ENCODE data around the gene DLGAP1. TPM values are rescaled to one million over a fixed set of nuclear protein-coding genes. Genes with fewer than 3 reads are reported as not detected.

The DLGAP1 gene
- total RNA-seq, 1 donor from 2014 or later: 7.7 TPM

DNA sequence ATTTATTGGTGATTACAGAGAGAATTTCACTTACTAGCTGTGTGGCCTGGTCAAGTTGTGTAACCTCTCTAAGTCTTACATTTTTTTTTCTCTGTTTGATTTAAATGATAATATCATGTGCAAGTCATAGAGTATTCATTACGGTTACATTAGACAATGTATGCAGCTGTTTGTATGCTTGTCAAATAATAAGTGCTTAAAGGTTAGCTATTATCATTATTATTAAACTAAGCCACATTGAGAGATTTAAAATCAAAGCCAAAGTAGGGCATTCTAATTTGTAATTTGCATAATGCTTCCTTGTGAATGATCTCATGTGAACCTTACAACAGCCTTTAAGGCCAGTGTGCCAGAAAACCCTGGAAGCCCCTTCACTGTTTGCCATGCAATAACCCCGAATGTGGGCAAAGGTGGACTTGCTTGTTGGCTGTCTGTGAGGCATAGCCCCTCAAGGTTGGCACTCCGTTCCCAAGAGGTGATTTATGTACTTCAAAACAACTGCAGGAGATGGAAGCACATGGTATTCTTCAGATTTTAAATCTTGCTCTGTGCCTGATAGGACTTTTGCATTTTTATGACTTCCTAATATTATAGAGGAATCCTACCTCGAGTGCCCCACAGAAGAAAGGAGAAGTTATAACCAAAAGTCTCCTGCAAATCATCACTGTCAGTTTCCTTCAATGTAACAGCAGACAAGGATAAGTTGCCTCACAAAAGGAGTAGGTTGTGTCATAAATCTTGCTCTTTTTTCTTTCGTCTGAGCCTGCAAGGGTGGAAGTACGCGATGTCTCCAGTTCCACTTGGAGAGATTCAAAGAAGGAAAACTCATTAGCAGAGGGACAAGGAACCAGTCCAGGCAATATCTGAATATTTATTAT is 733.1 kb downstream of the DLGAP1 start:
- Mint-ChIP-seq H3K27ac (ENCODE audit: unreplicated experiment) (no peak overlapping the region), H3K4me3 (ENCODE audit: unreplicated experiment) (no peak overlapping the region), H3K27me3 (ENCODE audit: low read depth) (peaks cover under 1% of the 10 kb centered on the region), H3K9me3 (ENCODE audit: low read depth) (no peaks in the 10 kb centered on the region), H3K36me3 (ENCODE audit: low read depth) (peaks cover 1% of the 10 kb centered on the region), H3K4me1 (ENCODE audit: low read depth) (no peaks in the 10 kb centered on the region)
- TF ChIP-seq, protein P1, sequence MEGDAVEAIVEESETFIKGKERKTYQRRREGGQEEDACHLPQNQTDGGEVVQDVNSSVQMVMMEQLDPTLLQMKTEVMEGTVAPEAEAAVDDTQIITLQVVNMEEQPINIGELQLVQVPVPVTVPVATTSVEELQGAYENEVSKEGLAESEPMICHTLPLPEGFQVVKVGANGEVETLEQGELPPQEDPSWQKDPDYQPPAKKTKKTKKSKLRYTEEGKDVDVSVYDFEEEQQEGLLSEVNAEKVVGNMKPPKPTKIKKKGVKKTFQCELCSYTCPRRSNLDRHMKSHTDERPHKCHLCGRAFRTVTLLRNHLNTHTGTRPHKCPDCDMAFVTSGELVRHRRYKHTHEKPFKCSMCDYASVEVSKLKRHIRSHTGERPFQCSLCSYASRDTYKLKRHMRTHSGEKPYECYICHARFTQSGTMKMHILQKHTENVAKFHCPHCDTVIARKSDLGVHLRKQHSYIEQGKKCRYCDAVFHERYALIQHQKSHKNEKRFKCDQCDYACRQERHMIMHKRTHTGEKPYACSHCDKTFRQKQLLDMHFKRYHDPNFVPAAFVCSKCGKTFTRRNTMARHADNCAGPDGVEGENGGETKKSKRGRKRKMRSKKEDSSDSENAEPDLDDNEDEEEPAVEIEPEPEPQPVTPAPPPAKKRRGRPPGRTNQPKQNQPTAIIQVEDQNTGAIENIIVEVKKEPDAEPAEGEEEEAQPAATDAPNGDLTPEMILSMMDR (IDR thresholded peaks at IDR 0.05): no peak
- no peak for DNase-seq (ENCODE audit: low spot score)

DNA sequence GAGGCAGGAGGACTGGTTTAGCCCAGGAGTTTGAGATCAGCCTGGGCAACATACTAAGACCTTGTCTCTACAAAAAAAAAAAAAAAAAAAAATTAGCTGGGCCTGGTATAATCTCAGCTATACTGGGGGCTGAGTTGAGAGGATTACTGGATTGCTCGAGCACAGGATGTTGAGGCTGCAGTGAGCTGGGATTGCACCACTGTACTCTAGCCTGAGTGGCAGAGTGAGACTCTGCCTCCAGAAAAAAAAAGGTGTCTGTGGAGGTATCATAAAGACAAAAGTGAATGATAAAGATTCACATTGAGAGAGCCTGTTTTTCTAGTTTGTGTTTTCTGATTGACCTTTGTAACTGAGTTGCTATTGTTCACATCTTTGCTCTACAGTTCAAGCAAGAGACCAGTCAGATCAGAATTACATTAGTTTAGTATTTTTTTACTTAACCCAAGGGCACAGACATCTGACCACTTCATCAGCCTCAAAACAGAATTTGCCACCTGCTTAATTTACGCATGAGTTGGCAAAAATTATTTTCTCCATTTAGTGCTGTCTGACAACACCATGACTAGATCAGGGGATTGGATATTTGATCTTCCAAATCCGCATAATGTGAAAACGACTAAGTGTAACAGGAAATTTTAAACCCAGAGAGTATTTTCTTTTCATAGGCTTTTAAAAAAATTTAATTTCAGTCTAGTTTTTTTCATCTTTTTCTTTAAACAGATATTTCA is 734.1 kb downstream of the DLGAP1 start:
- H3K4me3 Mint-ChIP-seq (ENCODE audit: unreplicated experiment): no peak overlapping the region

DNA sequence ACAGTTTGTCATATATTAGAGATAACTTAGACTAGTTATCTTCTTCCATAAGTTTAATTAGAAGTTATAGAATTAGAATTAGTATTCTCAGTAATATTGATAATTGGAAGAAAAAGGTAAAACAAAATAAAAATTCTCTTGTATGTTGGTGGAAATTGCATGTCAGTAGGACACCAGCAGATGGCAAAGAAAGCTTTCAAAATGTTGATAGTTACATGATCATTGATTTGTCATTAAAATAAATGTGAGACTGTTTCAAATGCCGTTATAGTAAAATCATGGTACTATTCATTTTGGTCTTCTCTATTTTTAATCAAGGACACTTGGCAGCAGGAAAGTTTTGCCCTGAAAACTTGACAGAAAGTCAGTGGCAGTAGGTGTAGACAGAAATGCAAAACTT is 734.9 kb downstream of the DLGAP1 start:
- TF ChIP-seq, protein P1 (IDR thresholded peaks at IDR 0.05): peak; percentile 17
- peaks cover 1% of the 10 kb centered on the region for H3K36me3 Mint-ChIP-seq (ENCODE audit: low read depth)
- no peak for DNase-seq (ENCODE audit: low spot score)
- H3K9me3 Mint-ChIP-seq (ENCODE audit: low read depth): no peaks in the 10 kb centered on the region
- no peak overlapping the region for H3K4me3 Mint-ChIP-seq (ENCODE audit: unreplicated experiment)
- no peaks in the 10 kb centered on the region for H3K27me3 Mint-ChIP-seq (ENCODE audit: low read depth)
- H3K4me1 Mint-ChIP-seq (ENCODE audit: low read depth): no peaks in the 10 kb centered on the region
- H3K27ac Mint-ChIP-seq (ENCODE audit: unreplicated experiment): no peak overlapping the region

More for the DNA sequence above, 734.1 kb downstream of the DLGAP1 start:
- H3K27ac Mint-ChIP-seq (ENCODE audit: unreplicated experiment): no peak overlapping the region
- H3K36me3 Mint-ChIP-seq (ENCODE audit: low read depth): peaks cover 1% of the 10 kb centered on the region
- no peaks in the 10 kb centered on the region for H3K4me1 Mint-ChIP-seq (ENCODE audit: low read depth)
- H3K27me3 Mint-ChIP-seq (ENCODE audit: low read depth): no peaks in the 10 kb centered on the region
- H3K9me3 Mint-ChIP-seq (ENCODE audit: low read depth): no peaks in the 10 kb centered on the region
- DNase-seq (ENCODE audit: low spot score): no peak
- TF ChIP-seq, protein P1 (IDR thresholded peaks at IDR 0.05): no peak

DNA sequence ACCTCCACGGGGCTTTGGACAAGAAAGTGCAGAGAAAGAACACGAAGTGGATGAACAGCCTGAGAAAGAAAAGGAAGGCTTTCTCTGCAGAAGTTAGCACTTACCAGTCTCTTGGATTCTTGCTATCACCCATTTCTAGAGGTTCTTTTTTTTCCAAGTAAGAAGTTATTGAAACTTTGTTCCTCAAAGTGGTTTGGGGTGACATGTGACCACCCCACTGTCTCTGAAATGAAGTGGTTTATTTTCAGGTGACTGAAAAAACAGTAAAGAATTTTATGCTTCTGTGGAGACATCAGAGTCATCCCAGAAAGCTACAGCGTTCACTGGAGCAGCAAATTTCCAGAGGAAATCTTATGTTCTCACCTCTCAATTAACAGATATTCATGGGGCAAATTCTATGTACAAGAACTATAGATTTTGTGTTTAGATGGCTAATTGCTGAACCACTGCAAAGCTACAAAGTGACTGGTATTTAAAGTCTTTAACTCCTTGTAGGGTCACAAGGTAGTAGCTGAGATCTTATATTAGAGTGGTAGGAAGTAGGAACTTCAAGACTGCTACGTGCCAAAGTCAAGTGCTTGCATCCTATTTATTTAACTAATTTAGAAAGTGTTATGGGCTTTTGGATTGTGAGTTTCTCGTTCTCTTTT is 737.6 kb downstream of the DLGAP1 start:
- H3K9me3 Mint-ChIP-seq (ENCODE audit: low read depth): no peaks in the 10 kb centered on the region
- DNase-seq (ENCODE audit: low spot score): no peak
- H3K4me3 Mint-ChIP-seq (ENCODE audit: unreplicated experiment): no peak overlapping the region
- no peak overlapping the region for H3K27ac Mint-ChIP-seq (ENCODE audit: unreplicated experiment)
- peaks cover 1% of the 10 kb centered on the region for H3K36me3 Mint-ChIP-seq (ENCODE audit: low read depth)
- H3K4me1 Mint-ChIP-seq (ENCODE audit: low read depth): peaks cover 4% of the 10 kb centered on the region
- H3K27me3 Mint-ChIP-seq (ENCODE audit: low read depth): no peaks in the 10 kb centered on the region
- TF ChIP-seq, protein P1 (IDR thresholded peaks at IDR 0.05): no peak

DNA sequence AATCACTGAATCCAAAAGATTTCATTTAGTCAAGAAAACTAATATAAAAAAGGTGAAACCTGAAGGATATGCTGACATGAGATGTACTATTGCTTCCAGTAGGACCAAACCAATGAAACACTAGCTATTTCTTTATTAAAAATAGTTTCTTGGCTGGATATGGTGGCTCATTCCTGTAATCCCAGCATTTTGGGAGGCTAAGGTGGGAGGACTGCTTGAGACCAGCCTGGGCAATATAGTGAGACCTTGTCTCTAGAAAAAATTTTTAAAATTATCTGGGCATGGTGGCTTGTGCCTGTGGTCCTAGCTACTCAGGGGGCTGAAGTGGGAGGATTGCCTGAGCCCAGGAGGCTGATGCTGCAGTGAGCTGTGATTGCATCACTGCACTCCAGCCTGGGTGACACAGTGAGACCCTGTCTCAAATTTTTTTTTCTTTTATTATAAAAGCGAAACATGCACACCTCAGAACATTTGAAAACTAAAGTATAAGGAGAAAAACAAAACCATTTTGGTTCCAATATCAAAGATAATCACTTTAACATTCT is 738.9 kb downstream of the DLGAP1 start:
- Mint-ChIP-seq H3K27ac (ENCODE audit: unreplicated experiment) (no peak overlapping the region), H3K36me3 (ENCODE audit: low read depth) (peaks cover 1% of the 10 kb centered on the region), H3K4me3 (ENCODE audit: unreplicated experiment) (no peak overlapping the region), H3K4me1 (ENCODE audit: low read depth) (peaks cover 5% of the 10 kb centered on the region), H3K27me3 (ENCODE audit: low read depth) (no peaks in the 10 kb centered on the region), H3K9me3 (ENCODE audit: low read depth) (no peaks in the 10 kb centered on the region)
- no peak for DNase-seq (ENCODE audit: low spot score)
- TF ChIP-seq, protein P1 (IDR thresholded peaks at IDR 0.05): no peak
